Natural killer cell (primary cell): Measurements from ENCODE around the gene SNX30. TPM values are rescaled to one million over a fixed set of nuclear protein-coding genes. Genes with fewer than 3 reads are reported as not detected.

Source experiments
- ATAC-seq, 3 donors: fragments of 150-1000 bp in 2 of 3; fragments of 200-7000 bp in 1 of 3; cut with Tn5 transposase; 1 replicate in 1 of 3; 2 replicates in 2 of 3; pipeline ENCODE4 v1.10.0; 2021; ENCODE audit warnings: mild to moderate bottlenecking in 2 of 3, moderate library complexity in 2 of 3
- DNase-seq, 2 donors: peaks; one replicate each; pipeline versions ENCODE4 v3.0.0 to v3.0.0-alpha.2; 2013 to 2021; ENCODE audit warnings: mixed read lengths in 1 of 2
- H3K27ac ChIP-seq: one replicate; pipeline ENCODE4 v1.5.1; 2013; ENCODE audit warnings: mild to moderate bottlenecking, low read length
- H3K27me3 ChIP-seq: one replicate; pipeline ENCODE4 v1.6.1; 2013; ENCODE audit warnings: low read length; ENCODE audit not compliant: control insufficient read depth, insufficient read depth
- H3K36me3 ChIP-seq: one replicate; pipeline ENCODE4 v1.6.1; 2013; ENCODE audit warnings: low read length; ENCODE audit not compliant: control insufficient read depth, insufficient read depth
- H3K4me1 ChIP-seq: one replicate; pipeline ENCODE4 v1.6.1; 2013; ENCODE audit warnings: low read length; ENCODE audit not compliant: control insufficient read depth, insufficient read depth
- H3K4me3 ChIP-seq: one replicate; pipeline ENCODE4 v1.5.1; 2013; ENCODE audit warnings: low read length
- H3K9me3 ChIP-seq: one replicate; pipeline ENCODE4 v1.6.1; 2013; ENCODE audit warnings: low read length; ENCODE audit not compliant: control insufficient read depth, insufficient read depth
- H3K27ac Mint-ChIP-seq, 2 donors: one replicate each; pipeline ENCODE4 v1.8.0; 2022; ENCODE audit warnings: mild to moderate bottlenecking in 2 of 2, mixed read lengths in 2 of 2, moderate library complexity in 1 of 2
- H3K27me3 Mint-ChIP-seq, 2 donors: one replicate each; pipeline ENCODE4 v1.8.0; 2022; ENCODE audit warnings: low read depth in 2 of 2, mixed read lengths in 2 of 2
- H3K36me3 Mint-ChIP-seq: one replicate; pipeline ENCODE4 v1.8.0; 2022; ENCODE audit warnings: mixed read lengths
- H3K4me1 Mint-ChIP-seq, 2 donors: one replicate each; pipeline ENCODE4 v1.8.0; 2022; ENCODE audit warnings: mixed read lengths in 2 of 2
- H3K4me3 Mint-ChIP-seq: one replicate; pipeline ENCODE4 v1.8.0; 2022; ENCODE audit warnings: mild to moderate bottlenecking, moderate library complexity, mixed read lengths
- H3K9me3 Mint-ChIP-seq, 2 donors: one replicate each; pipeline ENCODE4 v1.8.0; 2022; ENCODE audit warnings: mixed read lengths in 2 of 2
- CTCF ChIP-seq: fragments of 200-600 bp; IDR thresholded peaks from one replicate; pipeline ENCODE4 v1.8.0; 2022; ENCODE audit warnings: antibody characterized with exemption
- WGBS: methylation state at CpG from one replicate; pipeline ENCODE4 v1.1.7; 2013; ENCODE audit warnings: missing lambda C conversion rate; ENCODE audit not compliant: insufficient coverage; 5-methylcytosine and 5-hydroxymethylcytosine counted together
- intact Hi-C: fragments of 100-400 bp; cut with micrococcal nuclease; formaldehyde crosslinking; loops from one replicate; pipeline ENCODE4 v1.14.2; 2022
- total RNA-seq, 4 donors: library from RNA; stranded (reverse); fragments of 120-200 nt in 1 of 4; gene quantifications; one replicate each; pipeline versions ENCODE4 v1.2.3 to v1.2.4, GENCODE V29; 2013 to 2022

SNX30 gene
- total RNA-seq, 3 donors from 2014 or later (not counting 1 experiment from before 2014, with no cell fraction given): 8.5 to 10.5 (median 9.3) TPM

DNA sequence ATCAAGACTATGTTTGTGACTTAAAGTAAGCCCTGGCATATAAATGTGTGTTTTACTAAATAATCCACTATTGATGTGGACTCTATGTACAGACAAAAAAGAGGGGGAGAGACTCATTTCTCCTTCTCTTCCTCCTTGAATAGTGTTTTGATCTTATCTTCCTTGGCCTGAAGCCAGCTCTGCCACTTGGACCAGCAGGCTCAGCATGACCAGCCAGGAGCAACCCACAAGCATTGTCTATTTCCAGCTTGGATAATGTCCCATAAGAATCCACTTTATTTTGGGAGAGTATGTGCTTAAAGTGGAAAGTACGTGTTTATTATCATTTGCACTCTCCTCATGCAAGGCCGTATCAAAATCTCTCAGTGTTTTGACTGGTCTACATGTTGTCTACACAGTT, 164.0 kb downstream of the SNX30 start:
- Mint-ChIP-seq H3K4me3 (no peak overlapping the region), H3K36me3 (no peaks in the 10 kb centered on the region), H3K9me3 (no peaks in the 10 kb centered on the region), H3K4me1 (no peaks in the 10 kb centered on the region), H3K27ac (no peak overlapping the region), H3K27me3 (peaks cover 10 to 32% of the 10 kb centered on the region in 2 donors)
- ATAC-seq: no peak
- Histone ChIP-seq H3K36me3 (no peaks in the 10 kb centered on the region), H3K27ac (no peak overlapping the region), H3K27me3 (no peaks in the 10 kb centered on the region), H3K4me1 (no peaks in the 10 kb centered on the region), H3K4me3 (no peak overlapping the region), H3K9me3 (no peaks in the 10 kb centered on the region)
- no peak for DNase-seq
- TF ChIP-seq CTCF: no peak
- WGBS: no CpG with 5 or more reads among the region's 2 CpGs
- intact Hi-C loops: no loop called here

DNA sequence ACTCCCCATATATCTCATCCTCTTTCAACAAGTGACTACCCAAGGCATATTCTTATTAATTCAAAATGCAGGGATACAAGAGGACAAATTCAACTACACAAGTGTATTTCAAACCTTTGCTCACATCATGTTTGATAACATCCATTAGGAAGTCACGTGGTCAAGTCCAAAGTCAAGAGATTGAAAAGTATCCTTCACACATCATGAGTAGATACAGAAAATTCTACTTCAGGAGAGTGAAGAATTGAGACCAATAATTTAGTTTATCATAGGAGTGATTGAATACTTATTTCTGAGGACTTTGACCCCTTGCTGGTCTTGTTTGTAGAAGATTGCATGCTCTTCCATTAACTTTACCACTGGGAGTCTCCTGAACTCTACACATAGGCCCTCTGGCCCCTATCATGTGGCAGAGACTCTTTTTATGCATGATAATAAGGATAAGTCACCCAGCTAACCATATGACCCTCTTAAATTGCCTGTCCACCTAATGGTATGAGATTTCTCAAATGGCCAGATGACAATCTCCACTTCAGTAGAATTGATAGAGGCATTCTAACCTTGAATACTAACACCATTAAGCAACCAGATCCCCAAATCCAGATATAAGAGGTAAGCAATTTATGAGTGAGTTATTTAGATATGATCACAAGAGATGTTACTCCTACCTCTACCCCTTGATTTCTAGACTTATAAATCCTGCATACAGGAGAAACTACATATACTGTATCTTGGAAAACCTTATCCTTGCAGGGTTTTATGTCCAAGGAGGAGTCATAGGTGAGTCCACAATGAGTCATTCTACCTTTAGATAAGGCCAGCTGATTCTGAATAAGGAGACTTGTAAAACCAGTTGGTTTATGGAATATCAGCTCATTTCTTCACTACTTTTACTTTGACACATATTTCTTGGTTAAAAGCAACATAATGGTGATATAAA, 166.8 kb downstream of the SNX30 start:
- Histone ChIP-seq H3K9me3 (no peaks in the 10 kb centered on the region), H3K4me3 (no peak overlapping the region), H3K27ac (no peak overlapping the region), H3K4me1 (no peaks in the 10 kb centered on the region), H3K27me3 (no peaks in the 10 kb centered on the region), H3K36me3 (no peaks in the 10 kb centered on the region)
- Mint-ChIP-seq H3K4me1 (no peaks in the 10 kb centered on the region), H3K9me3 (no peaks in the 10 kb centered on the region), H3K36me3 (no peaks in the 10 kb centered on the region), H3K27ac (no peak overlapping the region), H3K4me3 (no peak overlapping the region), H3K27me3 (peaks cover 10 to 32% of the 10 kb centered on the region in 2 donors)
- intact Hi-C loops: no loop called here
- TF ChIP-seq CTCF: no peak
- ATAC-seq (no peak), DNase-seq (no peak)
- no CpG with 5 or more reads among the region's 1 CpG for WGBS

GRCh38 chr9:112917987-112918362, 167.4 kb downstream of the SNX30 start:
- ATAC-seq (no peak), DNase-seq (no peak)

More at GRCh38 chr9:112917987-112918362, 167.4 kb downstream of the SNX30 start:
- no peaks in the 10 kb centered on the region for H3K4me1 Mint-ChIP-seq
- H3K4me1 ChIP-seq: no peaks in the 10 kb centered on the region
- no peak overlapping the region for H3K4me3 ChIP-seq
- no peak overlapping the region for H3K4me3 Mint-ChIP-seq
- H3K27me3 ChIP-seq: no peaks in the 10 kb centered on the region
- H3K27ac ChIP-seq: no peak overlapping the region
- H3K36me3 ChIP-seq: no peaks in the 10 kb centered on the region
- no peaks in the 10 kb centered on the region for H3K9me3 ChIP-seq
- WGBS: 67% methylated on average over 1 of the region's 1 CpG
- H3K27ac Mint-ChIP-seq: no peak overlapping the region
- intact Hi-C loops: no loop called here
- H3K9me3 Mint-ChIP-seq: no peaks in the 10 kb centered on the region
- no peak for TF ChIP-seq CTCF
- no peaks in the 10 kb centered on the region for H3K36me3 Mint-ChIP-seq
- H3K27me3 Mint-ChIP-seq: peaks cover 10 to 30% of the 10 kb centered on the region in 2 donors
